ENCODE results near the gene MYO7B.
A peak's percentile ranks its signal among the peaks of the same experiment; 100 is the strongest.

The MYO7B gene

GRCh38 chr2:127642706-127643438 lies 107.4 kb downstream of the MYO7B start:
- H3K9ac ChIP-seq (ENCODE audit: low read length), result no peak overlapping the region
- no peak overlapping the region for H2AK5ac ChIP-seq (ENCODE audit: low read length, severe bottlenecking)
- H3K79me1 ChIP-seq (replicated peaks; ENCODE audit: low read length, poor library complexity, severe bottlenecking), result no peaks in the 10 kb centered on the region
- no peak overlapping the region for H4K91ac ChIP-seq (ENCODE audit: low read length)
- DNase-seq, result no peak
- H3K27me3 ChIP-seq (ENCODE audit: control insufficient read depth in 1 of 2, insufficient read depth in 1 of 2, low read length in 2 of 2), result no peaks in the 10 kb centered on the region
- H2BK15ac ChIP-seq (ENCODE audit: low read depth, poor library complexity, severe bottlenecking), result peak overlapping the region; percentile 1
- no peaks in the 10 kb centered on the region for H3K9me3 ChIP-seq (ENCODE audit: control insufficient read depth, low read length)
- no peak overlapping the region for H3K4me2 ChIP-seq (ENCODE audit: low read length, poor library complexity, severe bottlenecking)
- H3K23ac ChIP-seq (ENCODE audit: low read length in 2 of 2), result no peak overlapping the region
- H3K14ac ChIP-seq (ENCODE audit: low read length in 2 of 2), result no peak overlapping the region
- H2AFZ ChIP-seq (ENCODE audit: low read depth, low read length), result no peak overlapping the region
- H3K4me3 ChIP-seq (ENCODE audit: insufficient read depth in 1 of 2, low read depth in 1 of 2, low read length in 2 of 2), result no peak overlapping the region
- H3K27ac ChIP-seq (ENCODE audit: low read length, poor library complexity, severe bottlenecking), result no peak overlapping the region
- H3K36me3 ChIP-seq (ENCODE audit: control insufficient read depth in 1 of 2, insufficient read depth in 2 of 2, low read depth in 1 of 2, low read length in 2 of 2), result peaks cover 0 to 16% of the 10 kb centered on the region in 2 experiments
- H3K4ac ChIP-seq (ENCODE audit: low read depth in 1 of 2, low read length in 2 of 2), result no peak overlapping the region
- H2BK12ac ChIP-seq (ENCODE audit: low read length in 2 of 2), result peak overlapping the region in 1 of 2 experiments; percentile 19
- H3K4me1 ChIP-seq (ENCODE audit: control insufficient read depth, insufficient read depth, low read depth, low read length), result peaks cover 29% of the 10 kb centered on the region
- WGBS, result 90% methylated on average over 17 of the region's 17 CpGs
- no peak overlapping the region for H2BK120ac ChIP-seq (ENCODE audit: low read depth, low read length)
- no peak overlapping the region for H4K8ac ChIP-seq (ENCODE audit: low read length)
- no peak overlapping the region for H2BK5ac ChIP-seq (ENCODE audit: low read depth, low read length, poor library complexity, severe bottlenecking)
- peak overlapping the region in 1 of 2 experiments; percentile 37 for H3K18ac ChIP-seq (ENCODE audit: low read depth in 1 of 2, low read length in 2 of 2)

- H3K27ac ChIP-seq (ENCODE audit: low read length, poor library complexity, severe bottlenecking), result no peak overlapping the region
- no peak overlapping the region for H3K4me2 ChIP-seq (ENCODE audit: low read length, poor library complexity, severe bottlenecking)
- H4K8ac ChIP-seq (ENCODE audit: low read length), result no peak overlapping the region
- no peak overlapping the region for H2BK15ac ChIP-seq (ENCODE audit: low read depth, poor library complexity, severe bottlenecking)
- H2AK5ac ChIP-seq (ENCODE audit: low read length, severe bottlenecking), result no peak overlapping the region
- WGBS, result 94% methylated on average over 14 of the region's 15 CpGs
- H3K9me3 ChIP-seq (ENCODE audit: control insufficient read depth, low read length), result no peaks in the 10 kb centered on the region
- no peaks in the 10 kb centered on the region for H3K79me1 ChIP-seq (replicated peaks; ENCODE audit: low read length, poor library complexity, severe bottlenecking)
- H2BK12ac ChIP-seq (ENCODE audit: low read length in 2 of 2), result no peak overlapping the region
- no peak overlapping the region for H3K18ac ChIP-seq (ENCODE audit: low read depth in 1 of 2, low read length in 2 of 2)
- H3K27me3 ChIP-seq (ENCODE audit: control insufficient read depth in 1 of 2, insufficient read depth in 1 of 2, low read length in 2 of 2), result no peaks in the 10 kb centered on the region
- H3K4ac ChIP-seq (ENCODE audit: low read depth in 1 of 2, low read length in 2 of 2), result no peak overlapping the region
- peaks cover 0 to 14% of the 10 kb centered on the region in 2 experiments for H3K36me3 ChIP-seq (ENCODE audit: control insufficient read depth in 1 of 2, insufficient read depth in 2 of 2, low read depth in 1 of 2, low read length in 2 of 2)
- H2BK5ac ChIP-seq (ENCODE audit: low read depth, low read length, poor library complexity, severe bottlenecking), result no peak overlapping the region
- H3K4me1 ChIP-seq (ENCODE audit: control insufficient read depth, insufficient read depth, low read depth, low read length), result peaks cover 22% of the 10 kb centered on the region
- no peak overlapping the region for H2BK120ac ChIP-seq (ENCODE audit: low read depth, low read length)
- no peak overlapping the region for H2AFZ ChIP-seq (ENCODE audit: low read depth, low read length)
- no peak overlapping the region for H3K9ac ChIP-seq (ENCODE audit: low read length)
- no peak overlapping the region for H3K14ac ChIP-seq (ENCODE audit: low read length in 2 of 2)
- no peak overlapping the region for H3K23ac ChIP-seq (ENCODE audit: low read length in 2 of 2)
- H3K4me3 ChIP-seq (ENCODE audit: insufficient read depth in 1 of 2, low read depth in 1 of 2, low read length in 2 of 2), result no peak overlapping the region
- H4K91ac ChIP-seq (ENCODE audit: low read length), result no peak overlapping the region
- DNase-seq, result no peak
Observed at GRCh38 chr2:127643439-127644065, 108.1 kb downstream of the MYO7B start.

- Histone ChIP-seq H3K4ac (ENCODE audit: low read depth in 1 of 2, low read length in 2 of 2) (no peak overlapping the region), H4K91ac (ENCODE audit: low read length) (no peak overlapping the region), H3K36me3 (ENCODE audit: control insufficient read depth in 1 of 2, insufficient read depth in 2 of 2, low read depth in 1 of 2, low read length in 2 of 2) (peaks cover 0 to 11% of the 10 kb centered on the region in 2 experiments), H2BK12ac (ENCODE audit: low read length in 2 of 2) (no peak overlapping the region), H2AK5ac (ENCODE audit: low read length, severe bottlenecking) (no peak overlapping the region), H2AFZ (ENCODE audit: low read depth, low read length) (no peak overlapping the region), H3K9me3 (ENCODE audit: control insufficient read depth, low read length) (no peaks in the 10 kb centered on the region), H3K14ac (ENCODE audit: low read length in 2 of 2) (peak overlapping the region in 1 of 2 experiments; percentile 21), H3K18ac (ENCODE audit: low read depth in 1 of 2, low read length in 2 of 2) (no peak overlapping the region), H3K4me3 (ENCODE audit: insufficient read depth in 1 of 2, low read depth in 1 of 2, low read length in 2 of 2) (no peak overlapping the region), H3K9ac (ENCODE audit: low read length) (no peak overlapping the region), H2BK5ac (ENCODE audit: low read depth, low read length, poor library complexity, severe bottlenecking) (no peak overlapping the region), H4K8ac (ENCODE audit: low read length) (no peak overlapping the region), H3K79me1 (replicated peaks; ENCODE audit: low read length, poor library complexity, severe bottlenecking) (no peaks in the 10 kb centered on the region), H3K4me1 (ENCODE audit: control insufficient read depth, insufficient read depth, low read depth, low read length) (peaks cover 25% of the 10 kb centered on the region), H3K23ac (ENCODE audit: low read length in 2 of 2) (no peak overlapping the region), H2BK15ac (ENCODE audit: low read depth, poor library complexity, severe bottlenecking) (no peak overlapping the region), H3K27me3 (ENCODE audit: control insufficient read depth in 1 of 2, insufficient read depth in 1 of 2, low read length in 2 of 2) (no peaks in the 10 kb centered on the region), H3K4me2 (ENCODE audit: low read length, poor library complexity, severe bottlenecking) (no peak overlapping the region), H3K27ac (ENCODE audit: low read length, poor library complexity, severe bottlenecking) (no peak overlapping the region), H2BK120ac (ENCODE audit: low read depth, low read length) (no peak overlapping the region)
- DNase-seq, result no peak
- 91% methylated on average over 19 of the region's 19 CpGs for WGBS
Observed at GRCh38 chr2:127644066-127645025, 108.9 kb downstream of the MYO7B start.

- WGBS, result no CpG with 5 or more reads among the region's 1 CpG
- Histone ChIP-seq H3K23ac (ENCODE audit: low read length in 2 of 2) (no peak overlapping the region), H3K27ac (ENCODE audit: low read length, poor library complexity, severe bottlenecking) (no peak overlapping the region), H2BK120ac (ENCODE audit: low read depth, low read length) (no peak overlapping the region), H3K4ac (ENCODE audit: low read depth in 1 of 2, low read length in 2 of 2) (no peak overlapping the region), H2BK15ac (ENCODE audit: low read depth, poor library complexity, severe bottlenecking) (no peak overlapping the region), H3K4me3 (ENCODE audit: insufficient read depth in 1 of 2, low read depth in 1 of 2, low read length in 2 of 2) (no peak overlapping the region), H3K4me2 (ENCODE audit: low read length, poor library complexity, severe bottlenecking) (no peak overlapping the region), H3K14ac (ENCODE audit: low read length in 2 of 2) (no peak overlapping the region), H2BK5ac (ENCODE audit: low read depth, low read length, poor library complexity, severe bottlenecking) (no peak overlapping the region), H4K8ac (ENCODE audit: low read length) (no peak overlapping the region), H2AK5ac (ENCODE audit: low read length, severe bottlenecking) (no peak overlapping the region), H3K9ac (ENCODE audit: low read length) (no peak overlapping the region), H2AFZ (ENCODE audit: low read depth, low read length) (no peak overlapping the region), H3K36me3 (ENCODE audit: control insufficient read depth in 1 of 2, insufficient read depth in 2 of 2, low read depth in 1 of 2, low read length in 2 of 2) (peaks cover 0 to 9% of the 10 kb centered on the region in 2 experiments), H4K91ac (ENCODE audit: low read length) (no peak overlapping the region), H2BK12ac (ENCODE audit: low read length in 2 of 2) (no peak overlapping the region), H3K18ac (ENCODE audit: low read depth in 1 of 2, low read length in 2 of 2) (no peak overlapping the region), H3K79me1 (replicated peaks; ENCODE audit: low read length, poor library complexity, severe bottlenecking) (no peaks in the 10 kb centered on the region), H3K4me1 (ENCODE audit: control insufficient read depth, insufficient read depth, low read depth, low read length) (peaks cover 27% of the 10 kb centered on the region), H3K27me3 (ENCODE audit: control insufficient read depth in 1 of 2, insufficient read depth in 1 of 2, low read length in 2 of 2) (no peaks in the 10 kb centered on the region), H3K9me3 (ENCODE audit: control insufficient read depth, low read length) (no peaks in the 10 kb centered on the region)
- DNase-seq, result no peak
Observed at GRCh38 chr2:127645026-127645394, 109.5 kb downstream of the MYO7B start.

Measured in mesenchymal stem cell (in vitro differentiated cells and primary cell).